ENCODE measurements around the gene MIEF2.
"Not testable (repeated sequence)": the region's sequence is repeated elsewhere in the genome, so short reads cannot be mapped to it uniquely, and the experiment has no call there.

Gene MIEF2, protein sequence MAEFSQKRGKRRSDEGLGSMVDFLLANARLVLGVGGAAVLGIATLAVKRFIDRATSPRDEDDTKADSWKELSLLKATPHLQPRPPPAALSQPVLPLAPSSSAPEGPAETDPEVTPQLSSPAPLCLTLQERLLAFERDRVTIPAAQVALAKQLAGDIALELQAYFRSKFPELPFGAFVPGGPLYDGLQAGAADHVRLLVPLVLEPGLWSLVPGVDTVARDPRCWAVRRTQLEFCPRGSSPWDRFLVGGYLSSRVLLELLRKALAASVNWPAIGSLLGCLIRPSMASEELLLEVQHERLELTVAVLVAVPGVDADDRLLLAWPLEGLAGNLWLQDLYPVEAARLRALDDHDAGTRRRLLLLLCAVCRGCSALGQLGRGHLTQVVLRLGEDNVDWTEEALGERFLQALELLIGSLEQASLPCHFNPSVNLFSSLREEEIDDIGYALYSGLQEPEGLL

GRCh38 chr17:18260332-18261145 lies at the start of gene MIEF2:
Gene MIEF2 (plus strand): TSS chr17:18260662. CDS start chr17:18262721, 2,059 bp downstream.
- Histone ChIP-seq H3K4me3 (ENCODE audit: low read depth in 1 of 2, low read length in 2 of 2) (peak within 1 kb of the TSS; percentile 75 to 97), H3K36me3 (ENCODE audit: control insufficient read depth in 1 of 2, insufficient read depth in 2 of 2, low read length in 2 of 2) (peaks cover 19 to 49% of the 10 kb centered on the region in 2 donors), H3K27ac (ENCODE audit: low read length) (peak within 1 kb of the TSS; percentile 77), H3K9me3 (ENCODE audit: control insufficient read depth in 1 of 2, low read length in 2 of 2) (no peaks in the 10 kb centered on the region), H3K27me3 (ENCODE audit: low read depth, low read length) (no peaks in the 10 kb centered on the region), H3K4me1 (ENCODE audit: control insufficient read depth in 1 of 2, insufficient read depth in 2 of 2, low read length in 2 of 2) (peaks cover 18 to 43% of the 10 kb centered on the region in 2 donors)

DNA sequence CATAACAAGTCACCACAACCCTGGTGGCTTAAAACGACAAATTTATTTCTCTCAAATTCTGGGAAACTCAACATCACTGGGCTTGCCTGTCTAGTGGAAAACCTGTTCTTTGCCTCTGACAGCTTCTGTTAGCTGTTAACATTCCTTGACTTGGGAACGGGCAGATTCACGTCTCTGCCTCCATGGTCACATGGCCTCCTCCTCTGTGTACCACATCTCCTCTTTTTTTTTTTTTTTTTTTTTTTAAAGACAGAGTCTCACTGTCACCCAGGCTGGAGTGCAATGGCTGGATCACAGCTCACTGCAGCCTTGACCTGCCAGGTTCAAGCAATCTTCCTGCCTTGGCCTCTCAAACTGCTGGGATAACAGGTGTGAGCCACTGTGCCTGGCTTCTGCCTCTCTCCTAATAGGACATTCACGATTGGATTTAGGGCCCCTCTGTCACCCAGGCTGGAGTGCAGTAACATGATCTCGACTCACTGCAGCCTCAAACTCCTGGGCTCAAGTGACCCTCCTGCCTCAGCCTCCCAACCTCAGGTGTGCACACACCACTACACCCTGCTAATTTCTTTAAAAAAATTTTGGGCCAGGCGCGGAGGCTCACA lies 46.7 kb upstream of the MIEF2 start:
- no peaks in the 10 kb centered on the region for H3K9me3 ChIP-seq (ENCODE audit: control insufficient read depth in 1 of 2, low read length in 2 of 2)
- H3K36me3 ChIP-seq (ENCODE audit: control insufficient read depth in 1 of 2, insufficient read depth in 2 of 2, low read length in 2 of 2), result peaks cover 19 to 24% of the 10 kb centered on the region in 2 donors
- no peaks in the 10 kb centered on the region for H3K27me3 ChIP-seq (ENCODE audit: low read depth, low read length)
- H3K27ac ChIP-seq (ENCODE audit: low read length), result no peak overlapping the region
- H3K4me1 ChIP-seq (ENCODE audit: control insufficient read depth in 1 of 2, insufficient read depth in 2 of 2, low read length in 2 of 2), result peaks cover 0 to under 1% of the 10 kb centered on the region in 2 donors
- H3K4me3 ChIP-seq (ENCODE audit: low read depth in 1 of 2, low read length in 2 of 2), result no peak overlapping the region

GRCh38 chr17:18216906-18217305 lies 43.6 kb upstream of the MIEF2 start:
- not testable (repeated sequence) for H3K36me3 ChIP-seq (ENCODE audit: control insufficient read depth in 1 of 2, insufficient read depth in 2 of 2, low read length in 2 of 2); H3K27me3 ChIP-seq (ENCODE audit: low read depth, low read length); H3K4me3 ChIP-seq (ENCODE audit: low read depth in 1 of 2, low read length in 2 of 2); H3K4me1 ChIP-seq (ENCODE audit: control insufficient read depth in 1 of 2, insufficient read depth in 2 of 2, low read length in 2 of 2); H3K9me3 ChIP-seq (ENCODE audit: control insufficient read depth in 1 of 2, low read length in 2 of 2); H3K27ac ChIP-seq (ENCODE audit: low read length)

DNA sequence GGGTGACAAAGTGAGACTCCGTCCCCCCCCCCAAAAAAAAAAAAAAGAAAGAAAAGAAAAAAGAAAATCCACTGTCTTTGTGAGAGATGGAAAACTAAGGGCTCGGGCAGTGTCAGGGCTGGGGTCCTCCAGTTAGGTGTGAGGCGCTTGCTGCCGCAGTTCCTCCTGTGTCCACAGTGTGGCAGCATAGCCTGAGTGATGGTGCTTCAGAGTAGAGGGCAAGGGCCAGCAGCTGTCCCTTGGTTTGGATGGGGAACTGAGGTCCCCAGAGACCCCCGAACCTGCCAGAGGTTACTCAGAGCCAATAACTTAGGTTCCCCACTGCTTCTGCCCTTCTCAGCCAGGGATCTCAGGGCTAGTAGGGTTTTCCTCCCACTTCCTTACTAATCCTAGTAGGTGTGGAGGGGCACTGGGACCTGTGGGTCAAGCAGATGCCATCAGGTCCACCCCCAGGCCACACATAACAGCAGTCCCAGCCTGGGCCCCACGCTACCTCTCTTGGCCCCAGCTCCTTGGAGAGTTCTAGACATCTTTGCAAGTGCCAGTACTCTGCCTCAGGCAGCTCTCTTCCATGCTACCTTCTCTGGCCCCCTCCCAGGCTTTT lies 42.9 kb upstream of the MIEF2 start:
- Histone ChIP-seq H3K4me3 (ENCODE audit: low read depth in 1 of 2, low read length in 2 of 2) (no peak overlapping the region), H3K9me3 (ENCODE audit: control insufficient read depth in 1 of 2, low read length in 2 of 2) (no peaks in the 10 kb centered on the region), H3K27ac (ENCODE audit: low read length) (no peak overlapping the region), H3K4me1 (ENCODE audit: control insufficient read depth in 1 of 2, insufficient read depth in 2 of 2, low read length in 2 of 2) (peaks cover 3 to 5% of the 10 kb centered on the region in 2 donors), H3K36me3 (ENCODE audit: control insufficient read depth in 1 of 2, insufficient read depth in 2 of 2, low read length in 2 of 2) (no peaks in the 10 kb centered on the region), H3K27me3 (ENCODE audit: low read depth, low read length) (no peaks in the 10 kb centered on the region)

GRCh38 chr17:18218756-18219415 lies 41.6 kb upstream of the MIEF2 start:
- H3K27ac ChIP-seq (ENCODE audit: low read length), result no peak overlapping the region

DNA sequence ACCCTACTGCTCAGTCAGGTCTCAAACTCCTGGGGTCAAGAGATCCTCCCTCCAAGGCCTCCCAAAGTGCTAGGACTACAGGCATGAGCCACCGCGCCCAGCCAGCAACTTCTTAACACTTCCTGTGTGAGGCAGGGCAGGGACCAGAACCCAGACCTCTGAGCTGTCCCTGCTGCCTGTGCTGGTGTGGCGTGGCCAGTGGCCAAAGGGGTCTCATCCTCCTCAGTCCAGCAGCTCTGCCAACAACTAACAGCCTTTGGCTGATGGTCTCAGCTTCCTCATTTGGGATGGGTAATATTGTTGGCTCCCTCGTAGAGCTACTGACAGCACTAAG lies 36.4 kb upstream of the MIEF2 start:
- H3K27me3 ChIP-seq (ENCODE audit: low read depth, low read length), result no peaks in the 10 kb centered on the region
- H3K9me3 ChIP-seq (ENCODE audit: control insufficient read depth in 1 of 2, low read length in 2 of 2), result no peaks in the 10 kb centered on the region
- H3K27ac ChIP-seq (ENCODE audit: low read length), result peak overlapping the region; percentile 47
- H3K4me3 ChIP-seq (ENCODE audit: low read depth in 1 of 2, low read length in 2 of 2), result no peak overlapping the region
- H3K4me1 ChIP-seq (ENCODE audit: control insufficient read depth in 1 of 2, insufficient read depth in 2 of 2, low read length in 2 of 2), result peaks cover 7 to 19% of the 10 kb centered on the region in 2 donors
- H3K36me3 ChIP-seq (ENCODE audit: control insufficient read depth in 1 of 2, insufficient read depth in 2 of 2, low read length in 2 of 2), result no peaks in the 10 kb centered on the region

More at GRCh38 chr17:18218756-18219415, 41.6 kb upstream of the MIEF2 start:
- Histone ChIP-seq H3K36me3 (ENCODE audit: control insufficient read depth in 1 of 2, insufficient read depth in 2 of 2, low read length in 2 of 2) (no peaks in the 10 kb centered on the region), H3K4me1 (ENCODE audit: control insufficient read depth in 1 of 2, insufficient read depth in 2 of 2, low read length in 2 of 2) (peaks cover 3 to 5% of the 10 kb centered on the region in 2 donors), H3K27me3 (ENCODE audit: low read depth, low read length) (no peaks in the 10 kb centered on the region), H3K9me3 (ENCODE audit: control insufficient read depth in 1 of 2, low read length in 2 of 2) (no peaks in the 10 kb centered on the region), H3K4me3 (ENCODE audit: low read depth in 1 of 2, low read length in 2 of 2) (no peak overlapping the region)

GRCh38 chr17:18224387-18225120 lies 35.9 kb upstream of the MIEF2 start:
- Histone ChIP-seq H3K4me1 (ENCODE audit: control insufficient read depth in 1 of 2, insufficient read depth in 2 of 2, low read length in 2 of 2) (peaks cover 4 to 16% of the 10 kb centered on the region in 2 donors), H3K36me3 (ENCODE audit: control insufficient read depth in 1 of 2, insufficient read depth in 2 of 2, low read length in 2 of 2) (no peaks in the 10 kb centered on the region), H3K4me3 (ENCODE audit: low read depth in 1 of 2, low read length in 2 of 2) (peak overlapping the region; percentile 50 to 55), H3K27ac (ENCODE audit: low read length) (peak overlapping the region; percentile 47), H3K9me3 (ENCODE audit: control insufficient read depth in 1 of 2, low read length in 2 of 2) (no peaks in the 10 kb centered on the region), H3K27me3 (ENCODE audit: low read depth, low read length) (no peaks in the 10 kb centered on the region)

DNA sequence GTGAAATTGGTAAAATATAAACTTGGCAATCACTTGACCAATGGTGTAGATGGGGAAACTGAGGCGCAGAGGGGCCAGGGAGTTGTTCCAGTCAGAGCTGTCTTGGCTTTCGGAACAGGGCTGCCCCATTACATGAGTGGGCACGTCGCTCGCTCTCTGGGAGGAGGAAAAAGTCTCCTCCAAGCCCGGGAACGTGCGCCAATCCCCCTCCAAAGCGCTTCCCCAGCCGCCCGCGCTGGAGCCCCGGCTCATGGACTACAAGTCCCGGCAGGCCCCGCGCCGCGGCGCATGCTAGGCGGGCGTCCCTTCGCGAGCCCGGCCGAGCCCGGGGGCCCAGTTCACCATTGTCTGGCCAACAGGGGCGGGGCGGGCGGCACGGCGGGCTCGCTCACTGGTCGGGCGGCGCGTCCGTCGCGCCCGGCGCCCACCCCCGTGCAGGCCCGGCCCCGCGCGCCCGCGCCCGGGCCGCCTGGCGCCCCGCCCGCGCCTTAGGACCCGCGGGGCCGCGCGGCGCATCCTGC lies 35.3 kb upstream of the MIEF2 start, which contains the start of gene LLGL1:
LLGL1 (plus strand) TSS at position 515 of the 521 bp plus-strand sequence. CDS start 48 bp downstream, outside the sequence.
- peak within 1 kb of the TSS; percentile 77 to 88 for H3K4me3 ChIP-seq (ENCODE audit: low read depth in 1 of 2, low read length in 2 of 2)
- H3K9me3 ChIP-seq (ENCODE audit: control insufficient read depth in 1 of 2, low read length in 2 of 2), result no peaks in the 10 kb centered on the region
- H3K27ac ChIP-seq (ENCODE audit: low read length), result peak within 1 kb of the TSS; percentile 47
- H3K27me3 ChIP-seq (ENCODE audit: low read depth, low read length), result no peaks in the 10 kb centered on the region
- H3K4me1 ChIP-seq (ENCODE audit: control insufficient read depth in 1 of 2, insufficient read depth in 2 of 2, low read length in 2 of 2), result peaks cover 4 to 16% of the 10 kb centered on the region in 2 donors
- no peaks in the 10 kb centered on the region for H3K36me3 ChIP-seq (ENCODE audit: control insufficient read depth in 1 of 2, insufficient read depth in 2 of 2, low read length in 2 of 2)

DNA sequence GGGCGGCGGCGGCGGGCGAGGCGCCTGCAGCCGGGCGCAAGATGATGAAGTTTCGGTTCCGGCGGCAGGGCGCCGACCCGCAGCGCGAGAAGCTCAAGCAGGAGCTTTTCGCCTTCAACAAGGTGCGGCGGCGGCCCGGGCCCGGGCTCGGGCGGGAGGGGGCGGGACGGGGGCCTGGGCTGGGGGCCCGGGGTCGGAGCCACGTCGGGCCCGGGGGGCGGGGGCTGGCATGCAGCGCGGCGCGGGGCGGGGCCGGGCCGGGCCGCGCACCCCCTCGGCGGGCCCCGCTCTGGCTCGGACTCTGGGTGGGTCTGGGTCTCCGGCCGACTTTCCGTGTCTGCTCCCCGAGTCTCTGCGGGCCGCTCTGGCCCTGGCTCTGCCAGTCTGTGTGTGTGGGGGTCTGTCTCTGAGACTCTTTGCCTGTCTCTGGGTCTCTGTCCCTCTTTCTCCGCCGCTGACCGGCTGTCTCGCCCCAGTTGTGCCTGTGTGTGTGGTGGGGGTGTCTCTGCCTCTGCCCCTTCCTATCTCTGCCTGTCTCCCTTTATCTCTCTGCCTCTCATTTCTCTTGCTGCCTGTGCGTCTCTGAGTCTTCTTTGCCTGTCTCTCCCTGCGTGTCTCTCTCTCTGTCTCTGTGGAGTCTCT lies 34.7 kb upstream of the MIEF2 start:
- no peaks in the 10 kb centered on the region for H3K9me3 ChIP-seq (ENCODE audit: control insufficient read depth in 1 of 2, low read length in 2 of 2)
- peak overlapping the region; percentile 77 to 88 for H3K4me3 ChIP-seq (ENCODE audit: low read depth in 1 of 2, low read length in 2 of 2)
- H3K36me3 ChIP-seq (ENCODE audit: control insufficient read depth in 1 of 2, insufficient read depth in 2 of 2, low read length in 2 of 2), result no peaks in the 10 kb centered on the region
- no peaks in the 10 kb centered on the region for H3K27me3 ChIP-seq (ENCODE audit: low read depth, low read length)
- H3K27ac ChIP-seq (ENCODE audit: low read length), result no peak overlapping the region
- peaks cover 4 to 16% of the 10 kb centered on the region in 2 donors for H3K4me1 ChIP-seq (ENCODE audit: control insufficient read depth in 1 of 2, insufficient read depth in 2 of 2, low read length in 2 of 2)
